Activated CD8-positive, alpha-beta T cell treated with anti-CD3 and anti-CD28 coated beads for 36 hours (primary cell): ENCODE results near the gene ALG5. TPM values are rescaled to one million over a fixed set of nuclear protein-coding genes. Genes with fewer than 3 reads are reported as not detected.

ENCODE experiments used
- ATAC-seq: fragments of 200-7000 bp; cut with Tn5 transposase; one replicate; pipeline ENCODE4 v1.10.0; 2021; ENCODE audit warnings: mild to moderate bottlenecking, moderate library complexity
- CTCF ChIA-PET: fragments of 350-600 bp; sonication (Branson Sonifier 250); formaldehyde crosslinking; loops from one replicate; lab custom pipeline; 2021; ENCODE audit warnings: antibody characterized with exemption; lab: Charles Lee
- POLR2A ChIA-PET: fragments of 350-600 bp; sonication (Branson Sonifier 250); formaldehyde crosslinking; loops from one replicate; lab custom pipeline; 2021; ENCODE audit warnings: antibody characterized with exemption; lab: Charles Lee
- DNase-seq: peaks from one replicate; pipeline ENCODE4 v3.0.0-alpha.2; 2020
- H3K27ac Mint-ChIP-seq: one replicate; pipeline ENCODE4 v1.8.0; 2021; ENCODE audit warnings: mild to moderate bottlenecking, mixed read lengths
- H3K27me3 Mint-ChIP-seq: one replicate; pipeline ENCODE4 v1.8.0; 2021; ENCODE audit warnings: mixed read lengths
- H3K36me3 Mint-ChIP-seq: one replicate; pipeline ENCODE4 v1.8.0; 2021; ENCODE audit warnings: low read depth, mixed read lengths
- H3K4me1 Mint-ChIP-seq: one replicate; pipeline ENCODE4 v1.8.0; 2021; ENCODE audit warnings: low read depth, mixed read lengths
- H3K4me3 Mint-ChIP-seq: one replicate; pipeline ENCODE4 v1.8.0; 2021; ENCODE audit warnings: mild to moderate bottlenecking, moderate library complexity, mixed read lengths
- H3K9me3 Mint-ChIP-seq: one replicate; pipeline ENCODE4 v1.8.0; 2021; ENCODE audit warnings: mixed read lengths
- intact Hi-C: fragments of 100-400 bp; cut with micrococcal nuclease; formaldehyde crosslinking; loops from one replicate; pipeline ENCODE4 v1.10.0; 2022
- total RNA-seq, 2 experiments: library from RNA; stranded (reverse); gene quantifications; one replicate each; pipeline ENCODE4 v1.2.3, GENCODE V29; 2021
- TF ChIP-seq, protein P1 (sequence below): fragments of 200-600 bp; IDR thresholded peaks from one replicate; pipeline ENCODE4 v1.8.0; 2022; ENCODE audit warnings: antibody characterized with exemption, mild to moderate bottlenecking

Gene ALG5
- total RNA-seq, 2 experiments from 2014 or later: 25.5 to 26.8 TPM

GRCh38 chr13:36959456-36960116, 39.6 kb downstream of the ALG5 start:
- H3K27ac Mint-ChIP-seq: no peak overlapping the region
- no peak for ATAC-seq
- intact Hi-C loops: no loop called here
- DNase-seq: no peak
- H3K36me3 Mint-ChIP-seq: peaks cover 37% of the 10 kb centered on the region
- no peak overlapping the region for H3K4me3 Mint-ChIP-seq
- TF ChIP-seq, protein P1, sequence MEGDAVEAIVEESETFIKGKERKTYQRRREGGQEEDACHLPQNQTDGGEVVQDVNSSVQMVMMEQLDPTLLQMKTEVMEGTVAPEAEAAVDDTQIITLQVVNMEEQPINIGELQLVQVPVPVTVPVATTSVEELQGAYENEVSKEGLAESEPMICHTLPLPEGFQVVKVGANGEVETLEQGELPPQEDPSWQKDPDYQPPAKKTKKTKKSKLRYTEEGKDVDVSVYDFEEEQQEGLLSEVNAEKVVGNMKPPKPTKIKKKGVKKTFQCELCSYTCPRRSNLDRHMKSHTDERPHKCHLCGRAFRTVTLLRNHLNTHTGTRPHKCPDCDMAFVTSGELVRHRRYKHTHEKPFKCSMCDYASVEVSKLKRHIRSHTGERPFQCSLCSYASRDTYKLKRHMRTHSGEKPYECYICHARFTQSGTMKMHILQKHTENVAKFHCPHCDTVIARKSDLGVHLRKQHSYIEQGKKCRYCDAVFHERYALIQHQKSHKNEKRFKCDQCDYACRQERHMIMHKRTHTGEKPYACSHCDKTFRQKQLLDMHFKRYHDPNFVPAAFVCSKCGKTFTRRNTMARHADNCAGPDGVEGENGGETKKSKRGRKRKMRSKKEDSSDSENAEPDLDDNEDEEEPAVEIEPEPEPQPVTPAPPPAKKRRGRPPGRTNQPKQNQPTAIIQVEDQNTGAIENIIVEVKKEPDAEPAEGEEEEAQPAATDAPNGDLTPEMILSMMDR: no peak
- CTCF ChIA-PET: interaction anchor here (1.6 kb wide), 1 partner anchor 101 kb away, joined by 3 read pairs; no protein-coding TSS in a partner anchor
- POLR2A ChIA-PET: interaction anchor here (0.9 kb wide), 1 partner anchor 41 kb away, joined by 3 read pairs; the partner anchor contains the start of gene EXOSC8
- no peaks in the 10 kb centered on the region for H3K27me3 Mint-ChIP-seq
- no peaks in the 10 kb centered on the region for H3K9me3 Mint-ChIP-seq
- no peaks in the 10 kb centered on the region for H3K4me1 Mint-ChIP-seq

DNA sequence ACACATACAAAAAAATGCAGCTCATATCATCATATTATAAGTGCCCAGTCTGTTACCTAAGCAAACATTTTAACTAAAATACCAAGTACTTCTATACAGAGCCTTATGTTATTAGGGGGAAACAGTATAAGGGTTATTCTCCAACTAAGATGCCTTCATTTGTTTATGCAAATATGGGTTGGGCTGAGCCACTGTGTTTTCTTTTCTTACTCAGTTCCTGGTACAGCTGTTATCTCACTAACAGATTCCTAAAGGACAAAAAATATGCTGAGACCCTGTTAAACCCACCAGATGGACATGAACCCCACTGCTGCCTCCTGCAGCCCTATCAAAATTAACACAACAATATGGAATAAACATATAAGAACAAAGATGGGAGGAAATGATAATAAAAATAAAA, 44.6 kb downstream of the ALG5 start:
- ChIA-PET CTCF (interaction anchor here (1.3 kb wide), 1 partner anchor 139 kb away, joined by 3 read pairs; no protein-coding TSS in a partner anchor), POLR2A (interaction anchor here (0.8 kb wide), 1 partner anchor 14 kb away, joined by 3 read pairs; no protein-coding TSS in a partner anchor)
- intact Hi-C loops: no loop called here
- DNase-seq: no peak
- ATAC-seq: no peak
- no peaks in the 10 kb centered on the region for H3K4me1 Mint-ChIP-seq
- no peaks in the 10 kb centered on the region for H3K27me3 Mint-ChIP-seq
- H3K9me3 Mint-ChIP-seq: no peaks in the 10 kb centered on the region
- peaks cover 38% of the 10 kb centered on the region for H3K36me3 Mint-ChIP-seq
- TF ChIP-seq, protein P1: no peak
- H3K27ac Mint-ChIP-seq: no peak overlapping the region
- H3K4me3 Mint-ChIP-seq: no peak overlapping the region

GRCh38 chr13:36950920-36951319, 48.2 kb downstream of the ALG5 start:
- no peak overlapping the region for H3K27ac Mint-ChIP-seq
- H3K36me3 Mint-ChIP-seq: peaks cover 41% of the 10 kb centered on the region
- H3K27me3 Mint-ChIP-seq: no peaks in the 10 kb centered on the region
- no peaks in the 10 kb centered on the region for H3K4me1 Mint-ChIP-seq
- TF ChIP-seq, protein P1: no peak
- ATAC-seq: no peak
- CTCF ChIA-PET: no interaction called here
- intact Hi-C loops: no loop called here
- POLR2A ChIA-PET: no interaction called here
- H3K4me3 Mint-ChIP-seq: no peak overlapping the region
- DNase-seq: no peak
- no peaks in the 10 kb centered on the region for H3K9me3 Mint-ChIP-seq

DNA sequence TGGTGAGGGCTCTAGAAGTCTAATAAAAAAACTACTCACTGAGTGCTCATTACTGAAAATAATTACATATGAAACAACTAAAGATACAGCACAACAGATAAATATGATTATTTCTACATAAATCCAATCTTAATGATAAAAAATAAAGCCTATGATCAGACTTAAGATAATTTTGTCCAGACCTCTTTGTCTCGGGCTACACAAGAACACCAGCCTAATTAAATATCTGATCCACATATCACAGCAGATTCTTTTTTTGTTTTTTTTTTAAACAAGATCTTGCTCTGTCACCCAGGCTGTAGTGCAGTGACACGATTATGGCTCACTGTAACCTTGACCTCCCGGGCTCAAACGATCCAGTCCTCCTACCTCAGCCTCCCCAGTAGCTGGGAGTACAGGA, 48.8 kb downstream of the ALG5 start:
- POLR2A ChIA-PET: no interaction called here
- TF ChIP-seq, protein P1: no peak
- Mint-ChIP-seq H3K4me1 (no peaks in the 10 kb centered on the region), H3K4me3 (no peak overlapping the region), H3K27me3 (no peaks in the 10 kb centered on the region), H3K36me3 (peaks cover 38% of the 10 kb centered on the region), H3K27ac (no peak overlapping the region), H3K9me3 (no peaks in the 10 kb centered on the region)
- DNase-seq (no peak), ATAC-seq (no peak)
- intact Hi-C loops: no loop called here
- CTCF ChIA-PET: no interaction called here

- POLR2A ChIA-PET: no interaction called here
- Mint-ChIP-seq H3K4me1 (no peaks in the 10 kb centered on the region), H3K9me3 (peaks cover 5% of the 10 kb centered on the region), H3K27ac (no peak overlapping the region), H3K4me3 (no peak overlapping the region), H3K36me3 (peaks cover 18% of the 10 kb centered on the region), H3K27me3 (peaks cover 2% of the 10 kb centered on the region)
- TF ChIP-seq, protein P1: no peak
- intact Hi-C loops: no loop called here
- ATAC-seq (no peak), DNase-seq (no peak)
- CTCF ChIA-PET: no interaction called here
These were observed 54.1 kb downstream of the ALG5 start for GRCh38 chr13:36945078-36945477.
